ENCODE measurements around the gene RFT1.

DNA sequence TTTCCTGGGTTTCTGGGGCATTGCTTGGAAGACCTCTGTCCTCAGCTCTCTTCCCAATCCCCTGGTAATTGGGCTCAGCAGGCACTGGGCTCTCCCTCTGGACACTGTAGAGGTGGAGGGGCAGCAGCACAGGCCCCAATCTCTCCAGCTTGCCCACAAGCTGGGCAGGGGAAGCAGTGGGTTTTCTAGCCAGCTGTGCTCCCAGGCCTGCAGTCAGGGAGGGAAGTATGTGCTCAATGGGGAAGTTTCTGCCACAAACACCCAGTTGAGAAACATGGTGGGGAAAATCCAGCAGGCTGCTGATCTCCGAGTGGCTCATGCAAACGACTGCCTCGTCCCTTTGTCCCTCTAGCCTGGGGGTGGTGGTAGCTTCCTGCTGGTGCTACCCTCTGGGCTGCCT lies 12.8 kb upstream of the RFT1 start:
- TF ChIP-seq, protein P1, sequence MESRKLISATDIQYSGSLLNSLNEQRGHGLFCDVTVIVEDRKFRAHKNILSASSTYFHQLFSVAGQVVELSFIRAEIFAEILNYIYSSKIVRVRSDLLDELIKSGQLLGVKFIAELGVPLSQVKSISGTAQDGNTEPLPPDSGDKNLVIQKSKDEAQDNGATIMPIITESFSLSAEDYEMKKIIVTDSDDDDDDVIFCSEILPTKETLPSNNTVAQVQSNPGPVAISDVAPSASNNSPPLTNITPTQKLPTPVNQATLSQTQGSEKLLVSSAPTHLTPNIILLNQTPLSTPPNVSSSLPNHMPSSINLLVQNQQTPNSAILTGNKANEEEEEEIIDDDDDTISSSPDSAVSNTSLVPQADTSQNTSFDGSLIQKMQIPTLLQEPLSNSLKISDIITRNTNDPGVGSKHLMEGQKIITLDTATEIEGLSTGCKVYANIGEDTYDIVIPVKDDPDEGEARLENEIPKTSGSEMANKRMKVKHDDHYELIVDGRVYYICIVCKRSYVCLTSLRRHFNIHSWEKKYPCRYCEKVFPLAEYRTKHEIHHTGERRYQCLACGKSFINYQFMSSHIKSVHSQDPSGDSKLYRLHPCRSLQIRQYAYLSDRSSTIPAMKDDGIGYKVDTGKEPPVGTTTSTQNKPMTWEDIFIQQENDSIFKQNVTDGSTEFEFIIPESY (CRISPR knock-in tag; IDR thresholded peaks at IDR 0.05), result no peak
- TF ChIP-seq ZNF34 (CRISPR knock-in tag; IDR thresholded peaks at IDR 0.05; ENCODE audit: borderline replicate concordance) (no peak), SP4 (CRISPR knock-in tag; IDR thresholded peaks at IDR 0.05) (no peak), POLR2A (IDR thresholded peaks at IDR 0.05; ENCODE audit: insufficient read depth in 1 of 2, low read depth in 2 of 2, low read length in 2 of 2) (no peak), ETV5 (CRISPR knock-in tag; IDR thresholded peaks at IDR 0.05; ENCODE audit: borderline replicate concordance) (no peak), NKX3-1 (CRISPR knock-in tag; IDR thresholded peaks at IDR 0.05) (no peak), NR2F6 (IDR thresholded peaks at IDR 0.05) (no peak), NR2F6 (CRISPR knock-in tag; IDR thresholded peaks at IDR 0.05) (no peak), ZBTB8A (CRISPR knock-in tag; IDR thresholded peaks at IDR 0.05; ENCODE audit: borderline replicate concordance, low read depth) (no peak), JDP2 (CRISPR knock-in tag; IDR thresholded peaks at IDR 0.05; ENCODE audit: borderline replicate concordance) (no peak)
- TF ChIP-seq, protein P2, sequence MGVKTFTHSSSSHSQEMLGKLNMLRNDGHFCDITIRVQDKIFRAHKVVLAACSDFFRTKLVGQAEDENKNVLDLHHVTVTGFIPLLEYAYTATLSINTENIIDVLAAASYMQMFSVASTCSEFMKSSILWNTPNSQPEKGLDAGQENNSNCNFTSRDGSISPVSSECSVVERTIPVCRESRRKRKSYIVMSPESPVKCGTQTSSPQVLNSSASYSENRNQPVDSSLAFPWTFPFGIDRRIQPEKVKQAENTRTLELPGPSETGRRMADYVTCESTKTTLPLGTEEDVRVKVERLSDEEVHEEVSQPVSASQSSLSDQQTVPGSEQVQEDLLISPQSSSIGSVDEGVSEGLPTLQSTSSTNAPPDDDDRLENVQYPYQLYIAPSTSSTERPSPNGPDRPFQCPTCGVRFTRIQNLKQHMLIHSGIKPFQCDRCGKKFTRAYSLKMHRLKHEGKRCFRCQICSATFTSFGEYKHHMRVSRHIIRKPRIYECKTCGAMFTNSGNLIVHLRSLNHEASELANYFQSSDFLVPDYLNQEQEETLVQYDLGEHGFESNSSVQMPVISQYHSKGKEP (CRISPR knock-in tag; IDR thresholded peaks at IDR 0.05), result no peak
- TF ChIP-seq, protein P3, sequence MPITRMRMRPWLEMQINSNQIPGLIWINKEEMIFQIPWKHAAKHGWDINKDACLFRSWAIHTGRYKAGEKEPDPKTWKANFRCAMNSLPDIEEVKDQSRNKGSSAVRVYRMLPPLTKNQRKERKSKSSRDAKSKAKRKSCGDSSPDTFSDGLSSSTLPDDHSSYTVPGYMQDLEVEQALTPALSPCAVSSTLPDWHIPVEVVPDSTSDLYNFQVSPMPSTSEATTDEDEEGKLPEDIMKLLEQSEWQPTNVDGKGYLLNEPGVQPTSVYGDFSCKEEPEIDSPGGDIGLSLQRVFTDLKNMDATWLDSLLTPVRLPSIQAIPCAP (CRISPR knock-in tag; IDR thresholded peaks at IDR 0.05; ENCODE audit: low read depth), result no peak
- TF ChIP-seq, protein P4, sequence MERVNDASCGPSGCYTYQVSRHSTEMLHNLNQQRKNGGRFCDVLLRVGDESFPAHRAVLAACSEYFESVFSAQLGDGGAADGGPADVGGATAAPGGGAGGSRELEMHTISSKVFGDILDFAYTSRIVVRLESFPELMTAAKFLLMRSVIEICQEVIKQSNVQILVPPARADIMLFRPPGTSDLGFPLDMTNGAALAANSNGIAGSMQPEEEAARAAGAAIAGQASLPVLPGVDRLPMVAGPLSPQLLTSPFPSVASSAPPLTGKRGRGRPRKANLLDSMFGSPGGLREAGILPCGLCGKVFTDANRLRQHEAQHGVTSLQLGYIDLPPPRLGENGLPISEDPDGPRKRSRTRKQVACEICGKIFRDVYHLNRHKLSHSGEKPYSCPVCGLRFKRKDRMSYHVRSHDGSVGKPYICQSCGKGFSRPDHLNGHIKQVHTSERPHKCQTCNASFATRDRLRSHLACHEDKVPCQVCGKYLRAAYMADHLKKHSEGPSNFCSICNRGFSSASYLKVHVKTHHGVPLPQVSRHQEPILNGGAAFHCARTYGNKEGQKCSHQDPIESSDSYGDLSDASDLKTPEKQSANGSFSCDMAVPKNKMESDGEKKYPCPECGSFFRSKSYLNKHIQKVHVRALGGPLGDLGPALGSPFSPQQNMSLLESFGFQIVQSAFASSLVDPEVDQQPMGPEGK (CRISPR knock-in tag; IDR thresholded peaks at IDR 0.05), result no peak
